Activated CD4-positive, alpha-beta T cell treated with anti-CD3 and anti-CD28 coated beads for 4 hours (primary cell): Measurements from ENCODE around the gene ZNF417.
"Not testable (repeated sequence)": the region's sequence is repeated elsewhere in the genome, so short reads cannot be mapped to it uniquely, and the experiment has no call there.

Experiments used
- DNase-seq, 2 donors: peaks; one replicate each; pipeline ENCODE4 v3.0.0-alpha.2; 2020

Gene ZNF417

GRCh38 chr19:57916168-57916995 is at the start of gene ZNF417:
TSS of gene ZNF417 (minus strand) at chr19:57916592. CDS start at chr19:57916411, 181 bp downstream.
- DNase-seq = peak; percentile 84 to 85

- DNase-seq = no peak
Measured at GRCh38 chr19:57964761-57965160, 48.4 kb upstream of the ZNF417 start.

- no peak for DNase-seq
Measured at GRCh38 chr19:57961785-57962184, 45.4 kb upstream of the ZNF417 start.

GRCh38 chr19:57954996-57955395 is 38.6 kb upstream of the ZNF417 start:
- no peak for DNase-seq

- no peak for DNase-seq
Measured at GRCh38 chr19:57949702-57950101, 33.3 kb upstream of the ZNF417 start.

GRCh38 chr19:57949296-57949695 is 32.9 kb upstream of the ZNF417 start:
- DNase-seq = no peak

GRCh38 chr19:57947419-57948134 is 31.2 kb upstream of the ZNF417 start, which contains the start of gene ZNF256:
TSS of gene ZNF256 (minus strand) at chr19:57947706. CDS start at chr19:57947474, 232 bp downstream.
- DNase-seq = peak; percentile 86 to 89

- no peak for DNase-seq
Measured at GRCh38 chr19:57947088-57947418, 30.7 kb upstream of the ZNF417 start.

GRCh38 chr19:57946316-57946715 is 29.9 kb upstream of the ZNF417 start:
- no peak for DNase-seq

- no peak for DNase-seq
Measured at GRCh38 chr19:57941593-57941992, 25.2 kb upstream of the ZNF417 start.

GRCh38 chr19:57935731-57936130 is 19.3 kb upstream of the ZNF417 start:
- no peak for DNase-seq

GRCh38 chr19:57934820-57935665 is 18.7 kb upstream of the ZNF417 start, which contains the start of gene ZNF418:
TSS of gene ZNF418 (minus strand) at chr19:57935402. CDS start at chr19:57933822, 1,580 bp downstream.
- DNase-seq = peak; percentile 22 to 28

- no peak for DNase-seq
Measured at GRCh38 chr19:57927587-57927986, 11.2 kb upstream of the ZNF417 start.

- DNase-seq = no peak
Measured at GRCh38 chr19:57914531-57914930, 1.9 kb downstream of the ZNF417 start.

- no peak for DNase-seq
Measured at GRCh38 chr19:57907394-57907793, 9.0 kb downstream of the ZNF417 start.

- no peak for DNase-seq
Measured at GRCh38 chr19:57905258-57905657, 11.1 kb downstream of the ZNF417 start.

GRCh38 chr19:57903618-57904184 is 12.7 kb downstream of the ZNF417 start:
- DNase-seq = no peak

- no peak for DNase-seq
Measured at GRCh38 chr19:57900311-57900710, 16.1 kb downstream of the ZNF417 start.

GRCh38 chr19:57890706-57891105 is 25.7 kb downstream of the ZNF417 start:
- not testable (repeated sequence) for DNase-seq

GRCh38 chr19:57888560-57889231 is 27.7 kb downstream of the ZNF417 start, which contains the start of gene ZNF814:
TSS of gene ZNF814 (minus strand) at chr19:57889037. CDS start at chr19:57888802, 235 bp downstream.
- peak; percentile 73 to 74 for DNase-seq

- DNase-seq = no peak
Measured at GRCh38 chr19:57888107-57888559, 28.3 kb downstream of the ZNF417 start.
